ENCODE results near the gene ANKRD13A.
"Not testable (repeated sequence)": the region's sequence is repeated elsewhere in the genome, so short reads cannot be mapped to it uniquely, and the experiment has no call there.

The ANKRD13A gene

GRCh38 chr12:110055375-110056352 lies 56.4 kb downstream of the ANKRD13A start:
- DNase-seq, result peak; percentile 57

GRCh38 chr12:110056643-110057042 lies 57.4 kb downstream of the ANKRD13A start:
- DNase-seq, result not testable (repeated sequence)

- no peak for DNase-seq
Observed at GRCh38 chr12:110058875-110059615, 59.8 kb downstream of the ANKRD13A start.

GRCh38 chr12:110059651-110060000 lies 60.4 kb downstream of the ANKRD13A start:
- DNase-seq, result no peak

- no peak for DNase-seq
Observed at GRCh38 chr12:110062241-110062640, 63.0 kb downstream of the ANKRD13A start.

GRCh38 chr12:110065540-110065939 lies 66.3 kb downstream of the ANKRD13A start:
- no peak for DNase-seq

GRCh38 chr12:110067531-110067930 lies 68.3 kb downstream of the ANKRD13A start:
- DNase-seq, result no peak

GRCh38 chr12:110068115-110068514 lies 68.9 kb downstream of the ANKRD13A start:
- not testable (repeated sequence) for DNase-seq

GRCh38 chr12:110068654-110069053 lies 69.4 kb downstream of the ANKRD13A start:
- no peak for DNase-seq

GRCh38 chr12:110071504-110071903 lies 72.3 kb downstream of the ANKRD13A start:
- no peak for DNase-seq

GRCh38 chr12:110071967-110072366 lies 72.7 kb downstream of the ANKRD13A start:
- DNase-seq, result no peak

GRCh38 chr12:110072636-110073035 lies 73.4 kb downstream of the ANKRD13A start:
- DNase-seq, result not testable (repeated sequence)

GRCh38 chr12:110073049-110073831 lies 74.0 kb downstream of the ANKRD13A start:
- peak; percentile 59 for DNase-seq

- DNase-seq, result no peak
Observed at GRCh38 chr12:110074089-110074488, 74.9 kb downstream of the ANKRD13A start.

GRCh38 chr12:110075880-110076279 lies 76.7 kb downstream of the ANKRD13A start:
- no peak for DNase-seq

- DNase-seq, result no peak
Observed at GRCh38 chr12:110077800-110078199, 78.6 kb downstream of the ANKRD13A start.

- peak; percentile 82 for DNase-seq
Observed at GRCh38 chr12:110079477-110080400, 80.5 kb downstream of the ANKRD13A start.

- DNase-seq, result no peak
Observed at GRCh38 chr12:110080410-110080809, 81.2 kb downstream of the ANKRD13A start.

GRCh38 chr12:110084314-110085015 lies 85.2 kb downstream of the ANKRD13A start:
- no peak for DNase-seq

- DNase-seq, result not testable (repeated sequence)
Observed at GRCh38 chr12:110088216-110088615, 89.0 kb downstream of the ANKRD13A start.

- no peak for DNase-seq
Observed at GRCh38 chr12:110088936-110089335, 89.7 kb downstream of the ANKRD13A start.
